Spinal cord (tissue), 10 donors: Measurements from ENCODE around the gene EEF2KMT. TPM values are rescaled to one million over a fixed set of nuclear protein-coding genes. Genes with fewer than 3 reads are reported as not detected.
"Not testable (repeated sequence)": the region's sequence is repeated elsewhere in the genome, so short reads cannot be mapped to it uniquely, and the experiment has no call there.

Experiments used
- DNase-seq, 6 donors: peaks; one replicate each; pipeline versions ENCODE4 v3.0.0 to v3.0.0-alpha.2; 2013 to 2015; ENCODE audit warnings: low spot score in 6 of 6, low read depth in 4 of 6
- H3K27ac ChIP-seq: one replicate; pipeline ENCODE4 v1.5.1; 2013; ENCODE audit warnings: low read depth, low read length, control low read depth
- H3K27me3 ChIP-seq: one replicate; pipeline ENCODE4 v1.6.1; 2013; ENCODE audit warnings: low read length; ENCODE audit not compliant: control insufficient read depth, insufficient read depth
- H3K36me3 ChIP-seq: one replicate; pipeline ENCODE4 v1.6.1; 2013; ENCODE audit warnings: low read length; ENCODE audit not compliant: control insufficient read depth, insufficient read depth
- H3K4me1 ChIP-seq: one replicate; pipeline ENCODE4 v1.6.1; 2013; ENCODE audit warnings: low read length; ENCODE audit not compliant: control insufficient read depth, insufficient read depth
- H3K4me3 ChIP-seq: one replicate; pipeline ENCODE4 v1.5.1; 2013; ENCODE audit warnings: low read depth, low read length, control low read depth
- H3K9me3 ChIP-seq: one replicate; pipeline ENCODE4 v1.6.1; 2013; ENCODE audit warnings: low read length; ENCODE audit not compliant: control insufficient read depth, insufficient read depth
- WGBS: methylation state at CpG from one replicate; pipeline ENCODE4 v1.1.5; 2013; ENCODE audit warnings: missing lambda C conversion rate; ENCODE audit not compliant: insufficient coverage; 5-methylcytosine and 5-hydroxymethylcytosine counted together
- polyA plus RNA-seq, 2 donors: library from polyadenylated mRNA; unstranded; fragments of 120-200 nt; gene quantifications; one replicate each; pipeline ENCODE4 v1.2.1, GENCODE V29; 2013; ENCODE audit not compliant: insufficient read length in 2 of 2
- total RNA-seq, 2 donors: library from RNA; depleted of rRNA in 1 of 2; stranded (reverse); fragments of 120-200 nt in 1 of 2; fragments of >200 nt in 1 of 2; gene quantifications; one replicate each; pipeline versions ENCODE4 v1.2.3 to v1.2.4, GENCODE V29; 2013 to 2014
- donor health status: healthy.

EEF2KMT gene
- total and polyA plus RNA-seq, 4 donors, result 6.7 to 15.3 (median 11.5) TPM

DNA sequence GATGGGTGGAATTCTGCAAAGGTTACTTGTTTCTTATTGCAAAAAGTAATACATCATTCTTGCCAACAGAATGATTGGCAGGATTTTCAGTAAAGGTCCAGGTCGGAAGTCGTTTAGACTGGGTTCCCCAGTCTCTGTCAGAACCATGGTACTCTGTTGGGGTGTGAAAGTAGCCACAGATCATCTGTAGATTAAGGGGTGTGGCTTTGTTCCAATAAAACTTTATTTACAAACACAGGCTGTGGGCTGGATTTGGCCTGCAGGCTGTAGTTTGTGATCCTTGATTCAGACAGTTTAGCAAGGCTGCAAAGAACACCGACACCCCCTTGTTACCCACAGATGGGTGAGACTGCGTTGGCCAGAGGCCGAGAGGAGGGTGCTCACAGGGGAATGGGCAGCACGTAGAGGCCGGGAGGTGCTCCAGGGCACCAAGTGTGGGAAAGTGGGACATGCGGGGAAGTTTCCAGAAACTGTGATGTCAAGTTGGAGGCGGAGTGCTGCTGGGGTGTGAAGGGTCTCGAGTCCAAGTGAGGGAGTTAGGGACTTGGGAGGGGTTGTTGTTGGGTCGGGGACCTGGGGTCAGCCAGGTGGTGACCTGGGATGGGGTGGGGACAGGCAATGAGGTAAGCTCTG, 13.4 kb downstream of the EEF2KMT start:
- DNase-seq, H3K27me3 ChIP-seq, H3K4me1 ChIP-seq, H3K4me3 ChIP-seq, H3K9me3 ChIP-seq, H3K27ac ChIP-seq: not testable (repeated sequence)
- WGBS, result 93% methylated on average over 5 of the region's 11 CpGs
- H3K36me3 ChIP-seq, result peaks cover 54% of the 10 kb centered on the region

- not testable (repeated sequence) for H3K4me1 ChIP-seq, DNase-seq, H3K9me3 ChIP-seq, H3K27me3 ChIP-seq, H3K27ac ChIP-seq, H3K4me3 ChIP-seq
- 100% methylated on average over 3 of the region's 9 CpGs for WGBS
- peaks cover 55% of the 10 kb centered on the region for H3K36me3 ChIP-seq
Measured at GRCh38 chr16:5083646-5084045, 13.9 kb downstream of the EEF2KMT start.

DNA sequence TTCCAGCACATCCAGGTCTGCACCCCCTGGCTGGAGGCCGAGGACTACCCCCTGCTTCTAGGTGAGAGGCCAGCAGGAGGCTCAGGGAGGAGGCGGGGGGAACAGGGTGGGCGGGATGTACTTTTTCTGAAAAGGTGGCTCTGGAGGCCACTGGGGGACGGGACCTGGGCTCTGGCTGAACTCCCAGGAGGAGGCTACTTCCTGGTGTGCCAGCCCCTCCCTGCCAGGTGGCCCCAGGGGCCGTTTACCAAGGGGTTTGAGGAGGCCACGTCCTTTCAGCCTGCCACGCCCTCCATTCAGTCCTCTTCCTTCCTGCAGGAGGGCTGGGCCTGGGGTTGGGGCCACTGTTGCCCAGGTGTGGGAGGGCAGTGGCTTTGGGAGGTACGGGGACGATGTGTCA, 16.6 kb downstream of the EEF2KMT start:
- not testable (repeated sequence) for H3K9me3 ChIP-seq, H3K27ac ChIP-seq, H3K4me3 ChIP-seq, H3K4me1 ChIP-seq, H3K27me3 ChIP-seq, DNase-seq
- H3K36me3 ChIP-seq, result peaks cover 69% of the 10 kb centered on the region
- 93% methylated on average over 2 of the region's 9 CpGs for WGBS

- H3K9me3 ChIP-seq, H3K4me3 ChIP-seq, H3K27ac ChIP-seq, H3K27me3 ChIP-seq, DNase-seq, H3K4me1 ChIP-seq: not testable (repeated sequence)
- 94% methylated on average over 11 of the region's 12 CpGs for WGBS
- H3K36me3 ChIP-seq, result peaks cover 69% of the 10 kb centered on the region
Measured at GRCh38 chr16:5080461-5080860, 17.1 kb downstream of the EEF2KMT start.

DNA sequence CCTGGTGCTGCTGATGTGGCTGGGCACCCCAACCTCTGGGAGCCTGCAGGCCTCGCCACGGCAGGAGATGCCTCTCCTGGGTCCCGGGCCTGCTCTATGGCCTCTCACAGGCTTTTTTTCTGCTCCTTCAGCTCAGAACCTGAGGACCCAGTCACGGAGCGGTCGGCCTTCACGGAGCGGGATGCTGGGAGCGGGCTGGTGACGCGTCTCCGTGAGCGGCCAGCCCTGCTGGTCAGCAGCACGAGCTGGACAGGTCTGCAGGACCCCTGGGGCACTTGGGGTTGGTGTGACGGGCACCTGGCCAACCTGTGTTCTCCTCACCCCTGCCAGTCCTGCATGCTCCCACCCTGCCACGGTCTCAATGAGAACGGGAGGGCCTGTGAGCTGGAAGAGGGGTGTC, 19.0 kb downstream of the EEF2KMT start:
- Histone ChIP-seq H3K9me3 (no peaks in the 10 kb centered on the region), H3K27ac (no peak overlapping the region), H3K27me3 (no peaks in the 10 kb centered on the region), H3K36me3 (peaks cover 72% of the 10 kb centered on the region), H3K4me3 (no peak overlapping the region), H3K4me1 (no peaks in the 10 kb centered on the region)
- WGBS, result 96% methylated on average over 14 of the region's 17 CpGs
- DNase-seq, result no peak

DNA sequence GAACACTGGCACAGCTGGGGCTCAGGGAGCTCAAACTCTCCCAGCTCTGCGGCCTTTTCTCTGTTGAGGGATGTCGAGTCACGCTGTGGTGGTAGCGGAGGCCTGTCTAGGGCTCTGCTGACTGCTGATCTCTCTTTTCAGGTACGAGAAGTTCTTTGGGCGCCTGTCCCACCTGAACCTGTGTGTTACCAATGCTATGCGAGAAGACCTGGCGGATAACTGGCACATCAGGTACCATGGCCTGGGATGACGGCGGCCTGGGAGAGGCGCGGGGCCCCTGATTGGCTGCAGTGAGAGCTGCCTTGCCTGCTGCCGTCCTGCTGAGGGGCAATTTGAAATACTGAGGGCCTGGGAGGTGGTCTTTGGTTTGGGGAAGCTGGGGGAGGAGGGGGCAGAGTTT, 20.3 kb downstream of the EEF2KMT start:
- peaks cover 64% of the 10 kb centered on the region for H3K36me3 ChIP-seq
- no peaks in the 10 kb centered on the region for H3K4me1 ChIP-seq
- 95% methylated on average over 13 of the region's 13 CpGs for WGBS
- no peaks in the 10 kb centered on the region for H3K27me3 ChIP-seq
- no peak for DNase-seq
- no peaks in the 10 kb centered on the region for H3K9me3 ChIP-seq
- H3K27ac ChIP-seq, result no peak overlapping the region
- H3K4me3 ChIP-seq, result no peak overlapping the region

- Histone ChIP-seq H3K36me3 (peaks cover 55% of the 10 kb centered on the region), H3K27me3 (no peaks in the 10 kb centered on the region), H3K4me3 (no peak overlapping the region), H3K4me1 (no peaks in the 10 kb centered on the region), H3K9me3 (no peaks in the 10 kb centered on the region), H3K27ac (no peak overlapping the region)
- DNase-seq, result no peak
- 80% methylated on average over 5 of the region's 5 CpGs for WGBS
Measured at GRCh38 chr16:5075637-5076036, 22.0 kb downstream of the EEF2KMT start.

GRCh38 chr16:5073771-5074170, 23.8 kb downstream of the EEF2KMT start:
- not testable (repeated sequence) for H3K9me3 ChIP-seq, H3K4me1 ChIP-seq, H3K27ac ChIP-seq, DNase-seq, H3K4me3 ChIP-seq, H3K27me3 ChIP-seq
- peaks cover 44% of the 10 kb centered on the region for H3K36me3 ChIP-seq
- WGBS, result no CpG with 5 or more reads among the region's 15 CpGs

GRCh38 chr16:5073279-5073629, 24.3 kb downstream of the EEF2KMT start:
- no peaks in the 10 kb centered on the region for H3K9me3 ChIP-seq
- peaks cover 38% of the 10 kb centered on the region for H3K36me3 ChIP-seq
- no peak overlapping the region for H3K27ac ChIP-seq
- no peaks in the 10 kb centered on the region for H3K27me3 ChIP-seq
- no peak for DNase-seq
- WGBS, result 100% methylated on average over 1 of the region's 2 CpGs
- no peak overlapping the region for H3K4me3 ChIP-seq
- H3K4me1 ChIP-seq, result no peaks in the 10 kb centered on the region

DNA sequence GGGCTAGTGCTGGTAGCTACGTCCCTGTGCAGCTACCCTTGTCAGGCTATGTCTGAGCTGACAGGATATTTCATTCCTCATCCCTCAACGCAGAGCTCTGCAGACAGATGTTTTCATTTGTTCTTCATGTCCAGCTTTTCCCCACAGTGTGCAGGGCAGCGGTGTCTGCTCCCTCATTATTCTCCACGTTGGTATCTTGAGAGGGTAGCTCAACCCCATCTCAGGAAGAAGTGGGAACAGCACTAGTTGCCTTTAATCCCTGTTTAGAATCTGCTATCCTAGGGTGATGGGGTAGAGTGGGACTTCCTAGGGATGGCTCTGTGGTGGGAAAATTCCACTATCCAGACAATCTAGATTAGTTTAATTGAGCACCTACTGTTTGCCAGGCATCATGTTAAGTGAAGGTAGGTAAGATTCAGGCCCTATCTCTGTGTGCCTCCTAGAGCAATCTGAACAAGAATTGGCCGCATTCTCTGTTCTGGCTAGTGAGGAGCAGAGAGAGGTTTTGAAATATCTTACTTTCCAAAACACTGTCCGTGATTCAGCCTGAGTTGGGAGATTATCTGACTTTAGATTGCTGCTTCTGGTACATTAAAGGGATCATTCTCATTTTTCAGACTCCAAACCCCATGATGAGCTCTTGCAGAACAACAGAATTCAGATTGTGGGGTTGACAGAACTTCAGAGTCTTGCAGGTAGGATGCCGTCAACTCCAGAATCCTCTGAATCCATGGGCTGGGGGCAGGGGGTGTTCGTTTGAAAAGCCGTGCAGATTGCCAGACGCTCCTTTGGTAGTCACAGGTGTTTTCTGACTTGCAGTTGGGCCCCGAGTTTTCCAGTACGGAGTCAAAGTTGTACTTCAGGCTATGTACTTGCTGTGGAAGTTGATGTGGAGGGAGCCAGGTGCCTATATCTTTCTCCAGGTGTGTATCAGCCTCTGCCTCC, 25.0 kb downstream of the EEF2KMT start:
- peak overlapping the region; percentile 57 for H3K4me3 ChIP-seq
- H3K36me3 ChIP-seq, result peaks cover 33% of the 10 kb centered on the region
- WGBS, result 84% methylated on average over 7 of the region's 12 CpGs
- no peak overlapping the region for H3K27ac ChIP-seq
- no peak for DNase-seq
- no peaks in the 10 kb centered on the region for H3K27me3 ChIP-seq
- no peaks in the 10 kb centered on the region for H3K9me3 ChIP-seq
- H3K4me1 ChIP-seq, result no peaks in the 10 kb centered on the region
